Activated CD4-positive, alpha-beta T cell treated with anti-CD3 and anti-CD28 coated beads, Interleukin-2, amount 50 U/mL, for 1 hour (primary cell): ENCODE data around the gene FCGR3B.
"Not testable (repeated sequence)": the region's sequence is repeated elsewhere in the genome, so short reads cannot be mapped to it uniquely, and the experiment has no call there.

Experiments
- DNase-seq: peaks from one replicate; pipeline ENCODE4 v3.0.0-alpha.2; 2020

Gene FCGR3B

DNA sequence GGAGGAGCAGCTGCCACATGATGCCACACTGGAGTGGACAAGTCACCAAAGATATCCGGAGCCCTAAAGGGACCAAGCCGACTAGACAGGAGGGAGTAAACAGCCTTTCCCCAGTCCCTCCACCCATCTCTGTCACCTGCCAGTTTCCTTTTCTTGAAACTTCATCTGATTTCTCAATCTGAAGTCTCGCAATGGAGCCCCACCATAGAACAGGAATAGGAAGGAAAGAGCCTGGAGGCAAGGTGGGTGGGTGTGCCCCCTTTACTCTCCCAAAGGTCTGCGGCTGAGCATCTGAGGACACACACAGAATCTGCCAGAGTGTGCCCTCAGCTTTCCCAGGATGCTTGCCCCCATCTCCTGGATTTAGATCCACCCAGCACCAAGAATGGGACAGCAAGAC is at the start of gene FCGR3B:
Gene FCGR3B, minus strand, starts transcription at position 101 of the 400 bp plus-strand sequence. Its CDS starts 82 bp downstream, at position 19.
- DNase-seq, result no peak

- DNase-seq, result no peak
Observed at GRCh38 chr1:161678500-161678899, 47.5 kb upstream of the FCGR3B start.

GRCh38 chr1:161676958-161677689 is 46.1 kb upstream of the FCGR3B start:
- DNase-seq, result no peak

- DNase-seq, result no peak
Observed at GRCh38 chr1:161676441-161676840, 45.5 kb upstream of the FCGR3B start.

GRCh38 chr1:161674908-161675307 is 43.9 kb upstream of the FCGR3B start:
- DNase-seq, result not testable (repeated sequence)

DNA sequence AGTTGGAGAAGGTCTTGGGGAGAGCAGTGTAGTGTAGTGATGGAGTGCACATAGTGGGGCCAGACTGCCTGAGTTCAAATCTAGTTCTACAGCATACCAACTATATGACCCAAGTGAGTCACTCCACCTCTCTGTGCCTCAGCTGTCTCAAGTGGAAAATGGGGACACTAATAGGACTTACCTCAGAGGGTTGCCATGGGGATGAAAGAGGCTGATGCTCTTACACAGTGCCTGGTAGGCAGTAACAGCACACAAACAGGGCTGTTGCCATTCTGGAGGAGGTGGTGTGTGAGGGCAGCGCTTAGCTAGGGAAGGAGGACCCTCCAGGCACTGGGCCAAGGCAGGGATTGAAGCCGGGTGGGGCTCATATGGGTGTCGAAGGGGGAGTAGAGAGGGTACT is 43.5 kb upstream of the FCGR3B start:
- DNase-seq, result not testable (repeated sequence)

DNA sequence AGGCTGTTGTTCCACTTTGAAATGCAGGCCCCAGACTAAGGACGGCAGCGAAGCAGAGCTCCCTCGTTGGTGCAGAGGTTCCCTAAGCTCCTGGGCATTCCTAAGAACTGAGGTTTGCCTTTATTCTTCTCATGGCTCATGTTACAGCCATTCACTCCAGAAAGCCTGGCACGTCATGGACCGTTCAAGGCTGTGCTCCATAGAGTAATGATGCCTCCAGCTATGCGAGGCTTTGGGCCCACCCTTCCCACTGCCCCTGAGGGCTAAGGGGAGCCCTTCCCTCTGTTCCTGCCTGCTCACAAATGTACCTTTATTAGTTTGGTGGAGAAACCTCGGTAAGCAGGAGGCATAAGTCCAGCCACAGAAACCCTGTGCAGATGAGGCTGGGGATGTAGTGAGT is 42.5 kb upstream of the FCGR3B start:
- not testable (repeated sequence) for DNase-seq

DNA sequence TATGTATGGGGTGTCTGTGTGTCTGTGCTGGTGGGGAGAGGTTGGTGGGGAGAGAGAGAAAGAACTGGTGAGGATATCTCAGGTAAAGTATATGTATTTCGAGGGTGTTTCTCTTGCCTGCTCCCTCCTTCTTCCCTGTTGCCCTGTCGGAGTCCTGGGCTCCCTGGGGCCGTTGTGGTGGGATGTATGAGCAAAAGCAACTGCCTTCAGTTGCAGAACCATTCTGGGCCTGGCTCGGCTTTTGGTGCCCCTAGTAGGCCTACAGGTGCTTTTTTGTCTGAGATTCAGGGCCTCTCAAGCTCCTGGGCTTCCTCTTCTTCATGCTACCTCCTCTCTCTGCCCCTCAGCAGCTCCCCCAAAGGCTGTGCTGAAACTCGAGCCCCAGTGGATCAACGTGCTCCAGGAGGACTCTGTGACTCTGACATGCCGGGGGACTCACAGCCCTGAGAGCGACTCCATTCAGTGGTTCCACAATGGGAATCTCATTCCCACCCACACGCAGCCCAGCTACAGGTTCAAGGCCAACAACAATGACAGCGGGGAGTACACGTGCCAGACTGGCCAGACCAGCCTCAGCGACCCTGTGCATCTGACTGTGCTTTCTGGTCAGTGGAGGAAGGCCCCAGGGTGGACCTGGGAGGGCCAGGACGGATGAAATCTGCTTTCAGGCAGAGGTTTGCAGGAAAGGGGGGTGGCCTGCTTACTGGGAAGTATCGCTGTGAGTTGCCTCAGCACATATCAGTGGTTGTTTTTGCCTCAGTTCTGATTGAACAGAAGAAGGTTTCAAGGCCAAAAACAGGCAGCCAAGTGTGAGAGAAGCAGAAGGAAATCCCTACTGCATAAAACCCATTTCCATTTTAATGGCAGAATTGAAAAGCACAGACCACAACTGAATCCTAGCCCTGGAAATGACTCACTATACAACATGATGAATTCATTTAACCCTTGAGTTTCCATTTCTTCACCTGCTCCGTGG is 40.4 kb upstream of the FCGR3B start:
- DNase-seq, result not testable (repeated sequence)

GRCh38 chr1:161664689-161665088 is 33.7 kb upstream of the FCGR3B start:
- not testable (repeated sequence) for DNase-seq

DNA sequence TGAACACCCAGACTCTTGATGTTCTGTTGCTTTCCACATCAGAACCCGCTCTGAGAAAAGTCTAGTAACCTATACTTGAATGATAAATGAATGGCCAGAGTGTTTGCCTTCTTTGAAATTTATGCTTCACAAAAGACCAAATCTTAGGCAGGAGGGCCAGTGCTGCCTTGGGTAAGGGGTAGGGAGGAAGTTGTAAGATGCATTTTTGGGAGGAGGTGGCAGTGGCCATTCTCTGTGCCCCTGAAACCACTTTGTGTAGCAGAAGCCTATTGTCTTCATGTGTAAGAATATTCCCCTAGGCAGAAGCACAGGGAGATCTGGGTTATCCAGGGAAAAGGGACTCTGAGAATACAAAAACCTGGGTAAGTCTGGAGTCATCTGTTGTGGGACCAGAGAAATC is 32.6 kb upstream of the FCGR3B start:
- not testable (repeated sequence) for DNase-seq

GRCh38 chr1:161662684-161663339 is 31.8 kb upstream of the FCGR3B start, which contains the start of gene FCGR2B:
TSS of gene FCGR2B (plus strand) at chr1:161663143. CDS start at chr1:161663242, 99 bp downstream.
- not testable (repeated sequence) for DNase-seq

- DNase-seq, result not testable (repeated sequence)
Observed at GRCh38 chr1:161661660-161662311, 30.8 kb upstream of the FCGR3B start.

- not testable (repeated sequence) for DNase-seq
Observed at GRCh38 chr1:161658524-161658923, 27.5 kb upstream of the FCGR3B start.

- DNase-seq, result not testable (repeated sequence)
Observed at GRCh38 chr1:161653971-161654370, 23.0 kb upstream of the FCGR3B start.

- not testable (repeated sequence) for DNase-seq
Observed at GRCh38 chr1:161653541-161653940, 22.6 kb upstream of the FCGR3B start.

GRCh38 chr1:161647507-161648360 is 16.8 kb upstream of the FCGR3B start:
- not testable (repeated sequence) for DNase-seq

- not testable (repeated sequence) for DNase-seq
Observed at GRCh38 chr1:161644855-161645254, 13.9 kb upstream of the FCGR3B start.

DNA sequence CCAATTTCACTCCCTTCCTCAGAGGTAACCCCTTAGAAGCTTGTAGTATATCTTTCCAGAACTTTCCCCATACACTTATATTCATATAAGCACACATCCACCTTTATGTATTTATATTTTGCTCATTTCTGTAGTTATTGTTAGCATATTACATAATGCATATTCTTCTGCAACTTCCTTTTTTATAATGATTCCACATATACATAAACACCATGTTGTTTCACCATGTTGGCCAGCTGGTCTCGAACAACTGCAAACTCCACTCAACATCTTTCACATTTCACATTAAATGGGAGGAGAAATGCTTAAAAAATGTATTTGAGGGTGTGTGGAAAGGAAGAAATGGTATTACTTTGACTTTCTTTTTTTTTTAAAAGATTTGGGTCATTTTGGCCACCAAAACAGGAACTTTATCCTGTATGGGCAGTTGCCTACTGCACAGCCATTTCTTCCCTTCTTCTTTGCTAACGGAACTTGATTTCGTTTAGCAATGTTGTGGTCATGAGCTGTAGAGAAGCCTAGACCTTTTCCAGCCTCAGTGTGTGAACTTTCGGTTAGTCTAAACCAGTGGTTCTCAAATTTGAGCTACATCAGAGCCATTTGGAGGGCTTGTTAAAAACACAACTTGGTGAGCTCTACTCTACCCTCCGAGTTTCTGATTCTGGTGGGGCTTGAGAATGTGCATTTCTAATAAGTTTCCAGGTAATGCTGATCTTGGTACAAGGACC is 12.7 kb upstream of the FCGR3B start:
- DNase-seq, result not testable (repeated sequence)

- not testable (repeated sequence) for DNase-seq
Observed at GRCh38 chr1:161642697-161643096, 11.7 kb upstream of the FCGR3B start.

GRCh38 chr1:161639203-161639602 is 8.2 kb upstream of the FCGR3B start:
- not testable (repeated sequence) for DNase-seq
